ENCODE results near the gene TMEM72. TPM values are rescaled to one million over a fixed set of nuclear protein-coding genes. Genes with fewer than 3 reads are reported as not detected.

TMEM72 gene
- total and polyA plus RNA-seq, 2 experiments from 2014 or later = not detected

DNA sequence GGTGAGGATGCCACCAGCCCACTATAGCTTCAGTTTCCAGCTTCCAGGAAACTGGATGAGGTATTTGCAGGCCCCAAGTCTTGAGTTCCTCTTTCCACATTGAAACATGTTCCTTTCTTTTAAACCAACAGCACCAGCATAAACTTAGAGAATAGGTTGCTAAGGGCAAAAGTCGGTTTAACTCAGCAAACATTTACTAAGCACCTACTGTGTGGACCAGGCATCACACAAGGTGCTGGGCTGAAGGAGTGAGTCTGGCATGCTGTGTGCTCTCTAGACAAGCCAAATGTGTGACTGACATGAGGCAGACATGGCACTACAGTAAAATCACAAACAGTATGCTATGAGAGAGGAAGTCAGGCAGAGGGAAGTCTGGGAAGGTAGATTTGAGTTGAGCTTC lies 37.5 kb downstream of the TMEM72 start:
- Mint-ChIP-seq H3K4me1 (peaks cover 22% of the 10 kb centered on the region), H3K4me3 (no peak overlapping the region), H3K27ac (no peak overlapping the region), H3K36me3 (ENCODE audit: low read depth) (peaks cover 17% of the 10 kb centered on the region), H3K27me3 (ENCODE audit: insufficient read depth, low read depth, poor library complexity) (peaks cover 9% of the 10 kb centered on the region), H3K9me3 (peaks cover 18% of the 10 kb centered on the region)
- H3K36me3 ChIP-seq (ENCODE audit: insufficient read depth) = no peaks in the 10 kb centered on the region
- DNase-seq (ENCODE audit: low spot score) = no peak
- no peak overlapping the region for H3K4me3 ChIP-seq
- H3F3A ChIP-seq (replicated peaks; ENCODE audit: low read depth) = no peaks in the 10 kb centered on the region
- peaks cover 7% of the 10 kb centered on the region; the same call in 1 of the 2 replicates for H3K4me1 ChIP-seq (ENCODE audit: insufficient read depth)
- no peak overlapping the region for H3K4me2 ChIP-seq
- no peaks in the 10 kb centered on the region for H3K9me2 ChIP-seq (ENCODE audit: insufficient read depth)
- no peak overlapping the region for H3K27ac ChIP-seq (ENCODE audit: low read depth)
- H2AFZ ChIP-seq = no peak overlapping the region
- ATAC-seq = no peak
- no peaks in the 10 kb centered on the region for H3K79me2 ChIP-seq (replicated peaks; ENCODE audit: insufficient read depth)
- no peaks in the 10 kb centered on the region for H3K27me3 ChIP-seq (ENCODE audit: insufficient read depth)
- TF ChIP-seq REST (IDR thresholded peaks at IDR 0.05; ENCODE audit: unreplicated experiment) (no peak), ZNF331 (CRISPR knock-in tag; IDR thresholded peaks at IDR 0.05; ENCODE audit: low read depth) (no peak), ZNF114 (CRISPR knock-in tag; IDR thresholded peaks at IDR 0.05) (no peak), NANOG (IDR thresholded peaks at IDR 0.05; ENCODE audit: borderline replicate concordance) (no peak), ETS1 (IDR thresholded peaks at IDR 0.05) (no peak), EZH2phosphoT487 (IDR thresholded peaks at IDR 0.05; ENCODE audit: unreplicated experiment) (no peak), CREB1 (CRISPR knock-in tag; IDR thresholded peaks at IDR 0.05; ENCODE audit: low read depth) (no peak), EZH2 (IDR thresholded peaks at IDR 0.05; ENCODE audit: low read depth, unreplicated experiment) (no peak), POLR2AphosphoS5 (IDR thresholded peaks at IDR 0.05; ENCODE audit: low read depth) (no peak), CTCF (conservative IDR thresholded peaks at IDR 0.05; ENCODE audit: low read depth in 2 of 2) (no peak), STAT1 (IDR thresholded peaks at IDR 0.05; ENCODE audit: unreplicated experiment) (no peak), JUNB (IDR thresholded peaks at IDR 0.05; ENCODE audit: unreplicated experiment) (no peak)
- TF ChIP-seq, protein P1, sequence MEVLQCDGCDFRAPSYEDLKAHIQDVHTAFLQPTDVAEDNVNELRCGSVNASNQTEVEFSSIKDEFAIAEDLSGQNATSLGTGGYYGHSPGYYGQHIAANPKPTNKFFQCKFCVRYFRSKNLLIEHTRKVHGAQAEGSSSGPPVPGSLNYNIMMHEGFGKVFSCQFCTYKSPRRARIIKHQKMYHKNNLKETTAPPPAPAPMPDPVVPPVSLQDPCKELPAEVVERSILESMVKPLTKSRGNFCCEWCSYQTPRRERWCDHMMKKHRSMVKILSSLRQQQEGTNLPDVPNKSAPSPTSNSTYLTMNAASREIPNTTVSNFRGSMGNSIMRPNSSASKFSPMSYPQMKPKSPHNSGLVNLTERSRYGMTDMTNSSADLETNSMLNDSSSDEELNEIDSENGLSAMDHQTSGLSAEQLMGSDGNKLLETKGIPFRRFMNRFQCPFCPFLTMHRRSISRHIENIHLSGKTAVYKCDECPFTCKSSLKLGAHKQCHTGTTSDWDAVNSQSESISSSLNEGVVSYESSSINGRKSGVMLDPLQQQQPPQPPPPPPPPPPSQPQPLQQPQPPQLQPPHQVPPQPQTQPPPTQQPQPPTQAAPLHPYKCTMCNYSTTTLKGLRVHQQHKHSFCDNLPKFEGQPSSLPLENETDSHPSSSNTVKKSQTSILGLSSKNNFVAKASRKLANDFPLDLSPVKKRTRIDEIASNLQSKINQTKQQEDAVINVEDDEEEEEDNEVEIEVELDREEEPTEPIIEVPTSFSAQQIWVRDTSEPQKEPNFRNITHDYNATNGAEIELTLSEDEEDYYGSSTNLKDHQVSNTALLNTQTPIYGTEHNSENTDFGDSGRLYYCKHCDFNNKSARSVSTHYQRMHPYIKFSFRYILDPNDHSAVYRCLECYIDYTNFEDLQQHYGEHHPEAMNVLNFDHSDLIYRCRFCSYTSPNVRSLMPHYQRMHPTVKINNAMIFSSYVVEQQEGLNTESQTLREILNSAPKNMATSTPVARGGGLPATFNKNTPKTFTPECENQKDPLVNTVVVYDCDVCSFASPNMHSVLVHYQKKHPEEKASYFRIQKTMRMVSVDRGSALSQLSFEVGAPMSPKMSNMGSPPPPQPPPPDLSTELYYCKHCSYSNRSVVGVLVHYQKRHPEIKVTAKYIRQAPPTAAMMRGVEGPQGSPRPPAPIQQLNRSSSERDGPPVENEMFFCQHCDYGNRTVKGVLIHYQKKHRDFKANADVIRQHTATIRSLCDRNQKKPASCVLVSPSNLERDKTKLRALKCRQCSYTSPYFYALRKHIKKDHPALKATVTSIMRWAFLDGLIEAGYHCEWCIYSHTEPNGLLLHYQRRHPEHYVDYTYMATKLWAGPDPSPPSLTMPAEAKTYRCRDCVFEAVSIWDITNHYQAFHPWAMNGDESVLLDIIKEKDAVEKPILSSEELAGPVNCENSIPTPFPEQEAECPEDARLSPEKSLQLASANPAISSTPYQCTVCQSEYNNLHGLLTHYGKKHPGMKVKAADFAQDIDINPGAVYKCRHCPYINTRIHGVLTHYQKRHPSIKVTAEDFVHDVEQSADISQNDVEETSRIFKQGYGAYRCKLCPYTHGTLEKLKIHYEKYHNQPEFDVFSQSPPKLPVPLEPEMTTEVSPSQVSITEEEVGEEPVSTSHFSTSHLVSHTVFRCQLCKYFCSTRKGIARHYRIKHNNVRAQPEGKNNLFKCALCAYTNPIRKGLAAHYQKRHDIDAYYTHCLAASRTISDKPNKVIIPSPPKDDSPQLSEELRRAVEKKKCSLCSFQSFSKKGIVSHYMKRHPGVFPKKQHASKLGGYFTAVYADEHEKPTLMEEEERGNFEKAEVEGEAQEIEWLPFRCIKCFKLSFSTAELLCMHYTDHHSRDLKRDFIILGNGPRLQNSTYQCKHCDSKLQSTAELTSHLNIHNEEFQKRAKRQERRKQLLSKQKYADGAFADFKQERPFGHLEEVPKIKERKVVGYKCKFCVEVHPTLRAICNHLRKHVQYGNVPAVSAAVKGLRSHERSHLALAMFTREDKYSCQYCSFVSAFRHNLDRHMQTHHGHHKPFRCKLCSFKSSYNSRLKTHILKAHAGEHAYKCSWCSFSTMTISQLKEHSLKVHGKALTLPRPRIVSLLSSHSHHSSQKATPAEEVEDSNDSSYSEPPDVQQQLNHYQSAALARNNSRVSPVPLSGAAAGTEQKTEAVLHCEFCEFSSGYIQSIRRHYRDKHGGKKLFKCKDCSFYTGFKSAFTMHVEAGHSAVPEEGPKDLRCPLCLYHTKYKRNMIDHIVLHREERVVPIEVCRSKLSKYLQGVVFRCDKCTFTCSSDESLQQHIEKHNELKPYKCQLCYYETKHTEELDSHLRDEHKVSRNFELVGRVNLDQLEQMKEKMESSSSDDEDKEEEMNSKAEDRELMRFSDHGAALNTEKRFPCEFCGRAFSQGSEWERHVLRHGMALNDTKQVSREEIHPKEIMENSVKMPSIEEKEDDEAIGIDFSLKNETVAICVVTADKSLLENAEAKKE (CRISPR knock-in tag; IDR thresholded peaks at IDR 0.05) = no peak
- H4K20me1 ChIP-seq (replicated peaks; ENCODE audit: insufficient read depth) = no peaks in the 10 kb centered on the region

All from GM23338 (cell line).